ENCODE data around the gene RASSF8. TPM values are rescaled to one million over a fixed set of nuclear protein-coding genes. Genes with fewer than 3 reads are reported as not detected.

RASSF8 gene
- total and polyA plus RNA-seq, 8 donors: 3.7 to 66.8 (median 10.5) TPM

GRCh38 chr12:25937096-25937495 is 21.4 kb upstream of the RASSF8 start:
- no peaks in the 10 kb centered on the region for H3K27me3 ChIP-seq
- no peaks in the 10 kb centered on the region for H3K9me3 ChIP-seq
- no peak overlapping the region for H3K27ac ChIP-seq
- intact Hi-C loops (cut with DNase I; ENCODE audit: low total_unique reads): no loop called here
- DNase-seq: no peak
- H3K4me3 ChIP-seq: no peak overlapping the region
- TF ChIP-seq POLR2AphosphoS5 (IDR thresholded peaks at IDR 0.05) (no peak), POLR2A (IDR thresholded peaks at IDR 0.05) (no peak), EP300 (IDR thresholded peaks at IDR 0.05) (no peak)
- TF ChIP-seq, protein P1, sequence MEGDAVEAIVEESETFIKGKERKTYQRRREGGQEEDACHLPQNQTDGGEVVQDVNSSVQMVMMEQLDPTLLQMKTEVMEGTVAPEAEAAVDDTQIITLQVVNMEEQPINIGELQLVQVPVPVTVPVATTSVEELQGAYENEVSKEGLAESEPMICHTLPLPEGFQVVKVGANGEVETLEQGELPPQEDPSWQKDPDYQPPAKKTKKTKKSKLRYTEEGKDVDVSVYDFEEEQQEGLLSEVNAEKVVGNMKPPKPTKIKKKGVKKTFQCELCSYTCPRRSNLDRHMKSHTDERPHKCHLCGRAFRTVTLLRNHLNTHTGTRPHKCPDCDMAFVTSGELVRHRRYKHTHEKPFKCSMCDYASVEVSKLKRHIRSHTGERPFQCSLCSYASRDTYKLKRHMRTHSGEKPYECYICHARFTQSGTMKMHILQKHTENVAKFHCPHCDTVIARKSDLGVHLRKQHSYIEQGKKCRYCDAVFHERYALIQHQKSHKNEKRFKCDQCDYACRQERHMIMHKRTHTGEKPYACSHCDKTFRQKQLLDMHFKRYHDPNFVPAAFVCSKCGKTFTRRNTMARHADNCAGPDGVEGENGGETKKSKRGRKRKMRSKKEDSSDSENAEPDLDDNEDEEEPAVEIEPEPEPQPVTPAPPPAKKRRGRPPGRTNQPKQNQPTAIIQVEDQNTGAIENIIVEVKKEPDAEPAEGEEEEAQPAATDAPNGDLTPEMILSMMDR (IDR thresholded peaks at IDR 0.05): no peak
- H3K4me1 ChIP-seq: no peaks in the 10 kb centered on the region
- H3K36me3 ChIP-seq: no peaks in the 10 kb centered on the region

- H3K4me3 ChIP-seq: no peak overlapping the region
- intact Hi-C loops (cut with DNase I; ENCODE audit: low total_unique reads): no loop called here
- H3K9me3 ChIP-seq: no peaks in the 10 kb centered on the region
- DNase-seq: no peak
- H3K36me3 ChIP-seq: no peaks in the 10 kb centered on the region
- no peak for TF ChIP-seq POLR2A (IDR thresholded peaks at IDR 0.05)
- no peak for TF ChIP-seq EP300 (IDR thresholded peaks at IDR 0.05)
- no peak for TF ChIP-seq POLR2AphosphoS5 (IDR thresholded peaks at IDR 0.05)
- TF ChIP-seq, protein P1 (IDR thresholded peaks at IDR 0.05): no peak
- no peaks in the 10 kb centered on the region for H3K4me1 ChIP-seq
- H3K27ac ChIP-seq: no peak overlapping the region
- 31 to 52% (median 48%) methylated on average over 1 of the region's 1 CpG for WGBS, 5 donors
- no peaks in the 10 kb centered on the region for H3K27me3 ChIP-seq
These were observed 19.9 kb upstream of the RASSF8 start for GRCh38 chr12:25938581-25938980.

DNA sequence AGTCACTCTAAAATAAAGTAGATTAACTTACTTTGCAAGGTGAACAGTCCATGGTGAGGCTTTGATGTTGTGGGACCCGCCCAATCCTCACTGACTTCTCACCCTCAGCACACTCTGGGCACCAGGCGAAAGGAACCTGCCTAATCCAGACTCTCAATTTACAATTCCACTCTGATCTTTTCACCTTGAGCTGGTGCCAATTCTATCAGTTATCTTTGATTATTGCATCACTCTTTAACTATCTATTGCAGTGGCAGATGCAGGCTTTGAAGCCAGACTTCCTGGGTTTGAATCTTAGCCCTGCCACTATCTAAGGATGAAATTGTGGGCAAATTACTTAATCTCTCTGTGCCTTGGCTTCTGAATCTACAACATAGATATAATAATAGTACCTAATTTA is 18.9 kb upstream of the RASSF8 start:
- intact Hi-C loops (cut with DNase I; ENCODE audit: low total_unique reads): no loop called here
- Histone ChIP-seq H3K9me3 (no peaks in the 10 kb centered on the region), H3K27me3 (no peaks in the 10 kb centered on the region), H3K27ac (no peak overlapping the region), H3K4me3 (no peak overlapping the region), H3K4me1 (no peaks in the 10 kb centered on the region), H3K36me3 (no peaks in the 10 kb centered on the region)
- 72 to 86% (median 75%) methylated on average over 2 of the region's 2 CpGs for WGBS, 5 donors
- no peak for DNase-seq
- no peak for TF ChIP-seq POLR2AphosphoS5 (IDR thresholded peaks at IDR 0.05)
- TF ChIP-seq EP300 (IDR thresholded peaks at IDR 0.05): no peak
- no peak for TF ChIP-seq POLR2A (IDR thresholded peaks at IDR 0.05)
- TF ChIP-seq, protein P1 (IDR thresholded peaks at IDR 0.05): no peak

- H3K36me3 ChIP-seq: no peaks in the 10 kb centered on the region
- H3K4me1 ChIP-seq: no peaks in the 10 kb centered on the region
- DNase-seq: no peak
- no peaks in the 10 kb centered on the region for H3K9me3 ChIP-seq
- 83 to 95% (median 87%) methylated on average over 1 of the region's 1 CpG for WGBS, 5 donors
- H3K27me3 ChIP-seq: no peaks in the 10 kb centered on the region
- no peak overlapping the region for H3K4me3 ChIP-seq
- no peak for TF ChIP-seq POLR2A (IDR thresholded peaks at IDR 0.05)
- no peak for TF ChIP-seq EP300 (IDR thresholded peaks at IDR 0.05)
- no peak for TF ChIP-seq POLR2AphosphoS5 (IDR thresholded peaks at IDR 0.05)
- TF ChIP-seq, protein P1 (IDR thresholded peaks at IDR 0.05): no peak
- H3K27ac ChIP-seq: no peak overlapping the region
- intact Hi-C loops (cut with DNase I; ENCODE audit: low total_unique reads): no loop called here
These were observed 17.6 kb upstream of the RASSF8 start for GRCh38 chr12:25940886-25941285.
